ENCODE measurements around the gene COPS4.
A peak's percentile ranks its signal among the peaks of the same experiment; 100 is the strongest.
"Not testable (repeated sequence)": the region's sequence is repeated elsewhere in the genome, so short reads cannot be mapped to it uniquely, and the experiment has no call there.

COPS4 gene

DNA sequence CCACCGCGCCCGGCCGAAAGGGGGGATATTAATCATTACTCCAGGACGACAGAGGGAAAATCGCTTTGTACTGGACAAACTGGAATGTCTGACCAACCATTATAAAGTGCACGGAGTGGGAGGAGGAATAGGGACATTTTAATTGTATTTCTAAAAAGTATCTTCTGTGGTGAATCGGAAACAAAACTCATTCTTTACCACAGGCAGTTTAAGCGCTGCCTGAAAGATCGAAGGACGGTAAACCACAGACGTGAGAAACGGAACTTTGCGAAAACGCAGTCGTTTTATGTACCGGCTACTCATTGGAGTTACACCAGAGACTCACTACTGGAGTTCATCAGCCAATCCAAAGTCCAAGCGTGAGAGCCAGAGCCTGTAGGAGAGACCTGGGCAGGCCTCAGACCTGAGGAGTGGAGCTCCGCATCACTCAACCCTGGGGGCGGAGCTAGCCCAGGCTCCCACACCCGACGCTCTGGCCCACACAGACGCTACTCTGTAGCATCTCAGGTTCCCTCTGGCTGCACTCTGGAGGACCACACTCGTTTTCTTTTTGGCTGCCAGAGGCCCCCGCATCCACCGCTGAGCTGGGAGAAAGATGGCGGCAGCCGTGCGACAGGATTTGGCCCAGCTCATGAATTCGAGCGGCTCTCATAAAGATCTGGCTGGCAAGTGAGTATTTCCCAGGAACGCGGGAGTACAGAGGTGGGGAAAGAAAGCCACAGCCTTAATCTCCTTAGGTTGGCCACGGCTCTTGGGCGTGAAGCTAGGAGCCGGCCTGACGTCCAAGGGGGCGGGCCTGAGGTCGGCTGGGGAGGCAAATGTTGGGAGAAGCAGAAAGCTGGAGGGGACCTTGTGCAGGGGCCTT lies at the start of gene COPS4:
TSS of gene COPS4 (plus strand) at position 554 of the 865 bp plus-strand sequence. CDS start at position 596, 42 bp downstream.
- DNase-seq (ENCODE audit: low read depth), result peak; percentile 100

DNA sequence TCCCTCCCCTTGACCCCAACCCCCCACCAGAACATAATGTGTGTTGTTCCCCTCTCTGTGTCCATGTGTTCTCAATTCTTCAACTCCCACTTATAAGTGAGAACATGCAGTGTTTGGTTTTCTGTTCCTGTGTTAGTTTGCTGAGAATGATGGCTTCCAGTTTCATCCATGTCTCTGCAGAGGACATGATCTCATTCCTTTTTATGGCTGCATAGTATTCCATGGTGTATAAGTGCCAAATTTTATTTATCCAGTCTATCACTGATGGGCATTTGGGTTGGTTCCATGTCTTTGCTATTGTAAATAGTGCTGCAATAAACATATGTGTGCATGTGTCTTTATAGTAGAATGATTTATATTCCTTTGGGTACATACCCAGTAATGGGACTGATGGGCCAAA lies 47.5 kb upstream of the COPS4 start:
- DNase-seq (ENCODE audit: low read depth), result not testable (repeated sequence)

DNA sequence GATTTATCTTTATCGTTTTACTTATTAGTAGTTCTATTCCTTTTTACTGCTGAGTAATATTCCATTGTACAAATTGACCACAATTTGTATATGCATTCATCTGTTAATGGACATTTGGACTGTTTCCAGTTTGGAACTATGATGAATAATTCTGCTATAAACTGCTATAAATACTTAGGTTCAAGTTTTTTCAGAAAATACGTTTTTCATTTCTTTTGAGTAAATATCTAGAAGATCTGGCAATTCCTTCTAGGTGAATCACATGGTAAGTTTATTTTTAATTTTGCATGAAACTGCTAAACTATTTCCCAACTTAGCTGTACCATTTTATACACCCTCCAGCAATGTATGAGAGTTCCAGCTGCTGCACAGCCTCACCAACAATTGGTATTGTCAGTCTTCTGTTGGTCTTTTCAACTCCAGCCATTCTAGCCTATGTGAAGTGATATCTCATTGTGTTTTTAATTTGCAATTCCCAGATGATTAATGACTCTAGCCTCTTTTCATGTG lies 46.6 kb upstream of the COPS4 start:
- peak; percentile 74 for DNase-seq (ENCODE audit: low read depth)

DNA sequence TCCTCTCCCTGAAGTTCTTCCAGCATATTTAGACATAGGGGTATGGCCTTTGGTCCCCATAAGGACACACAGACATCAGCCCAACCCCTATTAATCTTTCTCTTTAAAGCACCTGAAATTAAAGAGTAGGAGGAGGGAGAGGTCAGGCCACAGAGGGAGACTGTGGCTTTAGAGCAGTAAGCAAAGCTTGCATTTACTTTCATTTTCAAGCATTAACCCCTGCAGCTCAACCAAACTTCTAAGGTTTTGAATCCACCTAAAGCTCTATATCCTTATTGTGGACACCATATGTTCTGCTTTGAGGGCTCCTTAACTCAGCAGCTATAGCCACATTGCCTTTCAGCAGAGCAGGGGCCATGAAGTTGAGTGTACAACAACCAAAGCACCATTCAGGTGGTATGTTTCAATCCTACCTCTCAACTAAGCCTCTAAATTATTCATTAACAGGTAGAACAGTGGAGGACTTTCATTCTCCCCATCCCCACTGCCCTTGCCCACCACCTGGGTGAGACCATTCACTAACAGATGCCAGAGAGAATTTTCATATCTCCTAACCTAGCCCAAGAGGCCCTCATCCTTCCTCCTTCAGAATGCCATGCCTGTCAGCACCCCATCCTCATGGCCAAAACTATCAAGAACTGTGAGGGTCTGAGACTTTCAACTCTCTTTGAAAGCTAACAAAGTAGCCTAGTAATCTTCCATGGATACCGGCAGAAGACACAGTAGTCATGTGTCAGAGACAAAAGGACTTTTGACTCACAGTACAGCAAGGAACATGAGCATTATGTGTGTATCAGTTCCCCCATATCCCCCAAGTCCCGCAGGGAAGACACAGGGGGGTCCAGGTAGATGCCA lies 45.2 kb upstream of the COPS4 start:
- no peak for DNase-seq (ENCODE audit: low read depth)

DNA sequence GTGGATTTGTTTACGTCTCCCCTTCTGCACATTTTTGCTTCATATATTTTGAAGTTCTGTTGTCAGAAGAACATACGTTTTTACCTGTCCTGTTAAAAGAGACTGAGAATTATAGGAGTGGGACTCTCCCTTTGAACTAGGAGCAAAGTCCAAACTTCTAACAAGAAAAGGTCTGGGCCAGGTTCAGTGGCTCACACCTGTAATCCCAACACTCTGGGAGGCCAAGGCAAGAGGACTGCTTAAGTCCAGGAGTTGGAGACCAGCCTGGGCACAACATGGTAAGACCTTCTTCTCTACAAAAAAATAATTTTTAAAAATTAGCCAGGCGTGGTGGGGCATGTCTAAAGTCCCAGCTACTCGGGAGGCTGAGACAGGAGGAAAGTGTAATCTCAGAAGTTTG lies 40.1 kb upstream of the COPS4 start:
- no peak for DNase-seq (ENCODE audit: low read depth)

DNA sequence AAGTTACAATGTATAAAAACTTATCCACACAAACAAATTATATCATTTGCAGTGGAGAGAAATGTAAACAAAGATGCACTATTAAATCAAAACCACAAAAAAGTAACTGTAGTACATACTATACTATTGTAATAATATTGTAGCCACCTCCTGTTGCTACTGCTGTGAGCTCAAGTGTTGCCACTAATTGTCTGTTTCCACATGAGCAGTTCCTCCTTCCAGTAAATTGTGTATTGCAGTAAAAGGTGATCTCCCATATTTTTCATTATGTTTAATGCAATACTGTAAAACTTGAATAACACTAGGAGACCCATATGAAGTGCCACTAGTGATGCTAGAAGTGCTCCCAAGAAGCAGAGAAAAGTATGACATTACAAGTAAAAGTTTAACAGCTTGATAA lies 36.1 kb upstream of the COPS4 start:
- no peak for DNase-seq (ENCODE audit: low read depth)

DNA sequence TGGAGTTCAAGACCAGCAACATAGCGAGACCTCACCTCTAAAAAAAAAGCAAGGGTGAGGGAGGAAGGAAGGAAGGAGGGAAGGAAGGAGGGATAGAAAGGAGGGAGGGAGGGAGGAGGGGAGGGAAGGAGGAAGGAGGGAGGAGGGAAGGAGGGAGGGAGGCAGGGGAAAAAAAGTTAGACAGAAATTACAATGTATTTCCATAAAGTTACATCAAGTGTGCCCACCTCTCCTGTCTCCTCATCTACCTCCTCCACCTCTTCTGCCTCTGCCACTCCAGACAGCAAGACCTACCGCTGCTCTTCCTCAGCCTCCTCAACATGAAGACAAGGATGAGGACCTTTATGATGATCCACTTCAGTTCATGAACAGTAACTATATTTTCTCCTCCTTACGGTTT lies 32.7 kb upstream of the COPS4 start:
- DNase-seq (ENCODE audit: low read depth), result no peak

DNA sequence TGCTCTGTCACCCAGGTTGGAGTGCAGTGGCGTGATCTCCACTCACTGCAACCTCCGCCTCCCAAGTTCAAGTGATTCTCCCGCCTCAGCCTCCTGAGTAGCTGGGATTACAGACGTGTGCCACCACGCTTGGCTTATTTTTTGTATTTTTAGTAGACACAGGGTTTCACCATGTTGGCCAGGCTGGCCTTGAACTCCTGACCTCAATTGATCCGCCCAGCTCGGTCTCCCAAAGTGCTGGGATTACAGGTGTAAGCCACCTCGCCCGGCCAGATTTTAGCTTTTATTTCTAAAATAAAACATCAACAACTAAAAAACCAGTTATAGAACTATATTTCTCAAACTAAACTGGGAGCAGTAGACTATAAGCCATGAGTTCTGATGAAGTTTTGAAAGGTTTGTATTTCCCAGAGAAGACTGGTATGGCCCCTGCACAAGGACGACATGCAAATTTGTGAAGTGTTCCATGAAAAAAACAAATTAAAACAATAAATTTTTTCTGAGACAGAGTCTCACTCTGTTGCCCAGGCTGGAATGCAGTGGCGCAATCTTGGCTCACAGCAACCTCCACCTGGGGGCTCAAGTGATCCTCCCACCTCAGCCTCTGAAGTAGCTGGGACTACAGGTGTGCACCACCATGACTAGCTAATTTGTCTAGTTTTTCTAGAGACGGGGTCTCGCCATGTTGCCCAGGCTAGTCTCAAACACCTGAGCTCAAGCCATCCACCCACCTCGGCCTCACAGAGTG lies 31.8 kb upstream of the COPS4 start:
- DNase-seq (ENCODE audit: low read depth), result not testable (repeated sequence)

DNA sequence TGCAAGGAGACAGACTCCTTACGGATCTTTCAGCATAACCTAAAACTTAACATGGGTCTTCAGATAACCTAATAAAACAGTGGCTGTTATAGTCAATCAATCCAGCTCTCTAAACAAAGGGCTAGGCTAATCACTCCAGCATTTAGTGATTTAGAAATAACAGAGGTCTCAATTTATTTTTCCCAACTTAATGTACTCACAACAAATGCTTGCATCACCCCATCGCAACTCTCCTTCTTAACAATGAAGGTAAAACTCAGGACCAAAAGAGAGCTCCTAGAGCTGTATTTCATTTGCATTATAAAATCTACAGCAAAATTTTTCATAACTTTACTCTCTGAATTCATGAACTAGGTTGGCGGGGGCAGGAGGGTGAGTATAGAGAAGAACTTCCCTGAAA lies 25.5 kb upstream of the COPS4 start:
- no peak for DNase-seq (ENCODE audit: low read depth)

DNA sequence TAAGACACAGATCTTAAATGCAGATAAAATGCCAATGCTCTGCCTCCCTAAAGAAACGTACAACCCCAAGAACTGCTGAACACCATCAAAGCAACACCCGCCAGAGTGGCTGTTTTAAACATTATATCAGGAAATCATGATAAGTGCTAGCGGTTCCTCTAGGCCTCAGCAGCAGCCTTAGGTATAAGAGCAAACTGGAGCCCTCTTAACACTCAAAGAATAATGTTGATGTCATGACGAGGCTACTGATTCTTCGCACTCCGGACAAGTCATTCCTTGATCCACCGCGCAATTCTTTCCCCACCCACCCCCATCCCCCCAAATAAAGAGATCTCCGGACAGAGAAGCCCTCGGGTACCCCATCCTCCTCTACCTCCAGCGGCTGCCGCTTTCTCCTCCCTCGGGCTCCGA lies 24.9 kb upstream of the COPS4 start:
- no peak for DNase-seq (ENCODE audit: low read depth)

DNA sequence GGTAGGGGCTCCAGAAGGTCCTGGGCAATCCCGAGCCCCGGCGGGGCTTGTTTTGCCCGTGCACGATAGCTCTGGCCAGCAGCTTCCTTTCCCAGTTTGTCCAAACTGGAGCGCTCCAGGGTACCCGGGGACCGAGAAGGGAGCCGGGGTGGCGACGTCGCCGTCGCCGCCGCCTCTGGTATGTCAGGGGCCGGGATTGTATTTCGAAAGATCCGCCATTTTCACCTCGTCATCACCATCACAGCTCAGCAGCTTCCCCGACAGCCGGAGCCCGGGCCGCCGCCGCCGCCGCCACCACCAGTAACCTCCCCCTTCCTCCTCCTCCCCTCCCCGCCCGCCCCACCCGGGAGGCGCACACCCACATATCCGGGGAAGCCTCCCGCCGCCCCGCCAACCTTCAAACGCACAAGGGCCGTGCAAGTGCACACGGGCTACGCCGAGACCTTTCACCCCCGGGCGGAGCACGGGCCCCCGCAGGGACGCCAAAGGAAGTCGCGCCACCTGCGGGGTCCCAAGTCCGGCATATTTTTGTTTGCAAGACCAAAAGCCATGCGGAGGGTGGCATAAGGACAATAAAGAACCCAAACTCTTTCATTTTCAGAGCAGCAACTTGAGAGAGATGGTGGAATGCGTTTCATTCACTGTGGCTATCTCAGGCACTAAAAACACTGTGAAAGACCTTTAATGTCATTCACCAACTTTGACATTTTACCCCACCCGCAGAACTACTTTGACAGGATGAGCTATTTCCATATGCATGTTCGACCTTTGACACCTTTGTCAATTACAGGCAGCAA lies 24.3 kb upstream of the COPS4 start, which contains the start of gene LIN54:
TSS of gene LIN54 (minus strand) at position 302 of the 797 bp plus-strand sequence. CDS start 25,979 bp downstream, outside the sequence.
- DNase-seq (ENCODE audit: low read depth), result peak; percentile 36

DNA sequence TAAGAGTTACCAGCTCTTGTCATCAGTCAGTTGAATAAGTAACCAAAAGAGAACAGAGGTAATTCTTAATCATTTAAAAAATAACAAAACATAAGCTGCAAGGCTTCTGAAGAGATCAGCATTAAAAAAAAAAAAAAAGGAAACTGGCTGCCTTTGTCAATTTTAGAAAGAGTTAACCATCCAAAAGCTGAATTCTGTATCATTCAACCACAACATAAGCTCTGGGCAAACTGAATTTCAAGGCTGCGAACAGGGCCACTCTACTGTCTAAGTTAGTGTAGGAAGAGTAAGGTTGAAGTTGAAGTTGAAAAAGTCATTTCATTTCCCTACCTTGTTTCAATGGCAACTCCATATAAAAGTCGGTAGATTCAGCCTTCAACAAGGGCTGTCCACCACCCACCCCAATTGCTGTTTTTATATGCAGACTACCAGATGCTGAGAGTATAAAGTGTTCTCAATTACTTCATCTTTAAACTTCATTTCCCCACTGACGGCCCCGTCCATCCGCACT lies 23.2 kb upstream of the COPS4 start:
- no peak for DNase-seq (ENCODE audit: low read depth)

DNA sequence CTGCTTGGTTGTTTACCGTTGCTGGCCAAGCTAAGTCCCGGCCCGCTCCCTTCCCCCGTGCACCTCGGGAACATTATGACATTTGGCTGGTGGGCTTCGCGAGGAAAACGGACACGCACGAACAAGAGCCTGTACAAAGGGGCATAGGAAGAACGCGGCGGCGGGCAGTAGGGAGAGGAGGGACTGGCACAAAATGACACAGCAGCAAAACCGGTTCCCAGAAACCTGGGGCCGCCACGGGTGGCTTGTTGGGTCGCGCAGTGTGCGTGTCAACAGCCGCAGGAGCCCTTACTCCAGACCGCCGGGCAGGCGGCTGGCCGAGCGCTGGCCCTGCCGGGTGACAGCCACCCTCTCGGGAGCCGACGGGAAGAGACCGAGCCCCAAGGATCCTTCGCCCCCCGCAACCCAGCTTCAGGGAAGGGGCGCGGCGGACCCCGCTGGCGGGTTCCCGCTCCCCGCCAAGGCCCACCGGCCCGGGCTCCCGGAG lies 22.7 kb upstream of the COPS4 start:
- DNase-seq (ENCODE audit: low read depth), result no peak

DNA sequence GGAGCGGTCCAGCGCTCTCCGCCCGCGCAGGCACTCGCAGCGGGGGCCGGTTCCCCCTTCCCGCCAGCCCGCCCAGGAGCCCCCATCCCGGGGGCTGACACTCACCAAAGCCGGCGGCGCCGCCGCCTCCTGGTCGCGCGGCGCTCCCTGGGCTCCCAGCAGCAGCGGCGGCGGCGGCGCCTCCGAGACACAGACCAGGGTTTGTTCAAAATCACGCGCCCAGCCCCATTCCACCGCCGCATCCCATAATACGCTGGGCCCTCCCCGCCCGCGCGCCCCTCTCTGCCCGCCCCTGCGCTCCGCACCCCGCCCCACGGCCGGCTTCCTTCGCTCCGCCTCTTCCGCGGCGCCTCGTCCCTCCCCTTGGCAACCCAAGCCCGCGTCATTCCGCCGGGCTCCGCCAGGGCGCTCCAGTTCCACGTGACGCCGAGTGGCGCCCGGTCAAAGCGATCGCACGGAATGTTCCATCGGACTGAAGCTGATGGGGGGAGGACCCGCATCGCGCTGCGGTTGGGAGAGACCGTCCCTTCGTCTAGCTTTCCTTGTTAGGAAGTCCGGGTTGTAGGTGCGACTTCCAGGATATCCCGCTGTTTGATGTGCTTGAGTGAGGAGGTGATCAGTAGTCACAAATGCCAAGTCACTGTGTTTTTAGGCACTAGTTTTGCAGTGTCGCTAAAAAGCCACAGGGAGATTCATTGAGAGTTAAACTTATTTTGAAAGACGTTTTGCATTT lies 22.1 kb upstream of the COPS4 start:
- peak; percentile 96 for DNase-seq (ENCODE audit: low read depth)

DNA sequence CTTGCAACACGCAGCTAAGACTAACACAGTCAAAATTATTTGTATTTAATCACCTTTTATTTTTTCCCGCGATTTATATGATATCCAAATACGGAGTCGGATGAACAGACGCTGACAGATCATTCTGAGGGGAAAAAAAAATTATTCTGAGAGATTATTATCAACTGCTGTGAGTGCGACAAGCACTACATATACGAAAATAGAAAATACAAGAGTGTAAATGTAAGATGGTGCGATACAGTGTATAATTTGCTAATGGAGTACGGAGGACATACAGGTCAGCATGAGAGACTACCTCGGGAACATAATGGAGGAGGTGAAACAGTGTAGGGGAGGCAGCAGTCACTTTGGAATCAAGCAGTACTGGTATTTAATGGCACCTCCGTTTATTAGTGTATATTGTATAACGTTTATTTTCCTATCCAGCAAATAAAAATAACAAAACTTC lies 21.5 kb upstream of the COPS4 start:
- no peak for DNase-seq (ENCODE audit: low read depth)

DNA sequence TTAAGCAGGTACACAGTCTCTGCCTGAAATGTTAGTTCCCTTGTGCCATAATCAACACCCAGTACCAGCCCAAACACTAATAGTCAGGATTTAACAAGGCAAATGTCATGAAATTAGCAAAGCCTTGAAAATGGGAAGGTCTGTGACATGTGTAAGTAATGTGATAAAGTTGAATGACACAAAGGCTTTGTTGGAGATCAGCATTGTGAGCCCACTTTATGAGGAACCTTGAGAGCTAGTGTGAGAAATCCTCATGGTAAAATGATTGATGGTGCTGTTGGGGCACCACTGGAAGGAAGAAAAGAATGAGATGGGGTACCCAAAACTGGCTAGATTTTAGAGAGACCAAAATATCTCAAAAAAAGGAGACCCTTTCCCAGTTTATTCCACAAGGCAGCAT lies 21.1 kb upstream of the COPS4 start:
- DNase-seq (ENCODE audit: low read depth), result no peak

DNA sequence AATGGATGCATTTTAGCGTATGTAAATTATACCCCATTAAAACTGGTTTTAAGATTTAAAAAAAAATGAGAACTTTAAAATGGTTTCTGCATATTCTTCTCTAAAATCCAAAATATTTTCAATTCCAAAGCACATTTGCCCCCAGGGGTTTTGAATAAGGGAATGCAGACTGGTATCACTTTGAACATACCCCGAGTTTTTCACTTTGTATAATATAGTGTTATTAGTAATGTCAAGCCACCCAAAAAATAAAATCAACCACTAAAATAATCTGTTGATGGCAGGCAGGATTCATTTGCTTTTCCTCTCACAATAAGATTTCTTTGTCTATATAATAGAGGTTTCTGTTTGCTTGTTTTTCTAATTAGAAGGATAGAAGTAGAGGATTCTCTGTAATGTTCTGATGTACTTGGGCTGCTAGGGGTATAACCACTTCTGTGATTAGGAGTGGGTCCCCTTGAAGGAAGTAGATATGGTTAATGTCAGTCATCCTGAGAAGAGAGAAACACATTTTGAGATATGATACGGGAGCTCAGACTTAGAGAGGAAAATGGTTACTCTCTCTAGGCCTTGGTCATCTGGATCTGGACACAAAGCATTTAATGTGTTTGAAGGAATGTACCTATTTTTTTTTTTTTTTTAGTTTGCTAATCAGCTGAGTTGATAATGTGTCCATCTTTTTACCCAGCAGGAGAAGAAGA lies 15.0 kb upstream of the COPS4 start:
- DNase-seq (ENCODE audit: low read depth), result no peak

DNA sequence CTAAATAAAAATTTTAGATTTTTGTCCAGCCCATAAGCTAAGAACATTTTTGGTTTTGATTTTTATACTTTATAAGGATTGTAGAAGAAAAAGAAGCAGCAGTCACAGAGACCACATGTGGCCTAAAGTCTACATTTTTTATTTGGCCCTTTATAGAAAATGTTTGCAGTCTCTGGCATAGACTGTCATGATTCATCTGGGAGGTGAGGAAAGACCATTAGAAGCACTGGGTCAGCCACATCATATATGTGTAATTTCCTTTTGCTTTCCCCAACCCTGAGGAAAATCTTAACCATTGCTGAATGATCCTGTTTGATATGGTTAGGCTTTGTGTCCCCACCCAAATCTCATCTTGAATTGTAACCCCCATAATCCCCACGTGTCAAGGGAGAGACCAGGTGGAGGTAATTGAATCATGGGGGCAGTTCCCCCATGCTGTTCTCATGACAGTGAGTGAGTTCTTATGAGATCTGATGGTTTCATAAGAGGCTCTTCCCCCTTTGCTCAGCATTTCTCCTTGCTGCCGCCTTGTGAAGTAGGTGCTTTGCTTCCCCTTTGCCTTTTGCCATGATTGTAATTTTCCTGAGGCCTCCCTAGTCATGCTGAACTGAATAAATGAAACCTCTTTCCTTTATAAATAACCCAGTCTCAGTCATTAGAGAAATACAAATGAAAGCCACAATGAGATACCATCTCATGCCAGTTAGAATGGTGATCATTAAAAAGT lies 12.1 kb upstream of the COPS4 start:
- no peak for DNase-seq (ENCODE audit: low read depth)

DNA sequence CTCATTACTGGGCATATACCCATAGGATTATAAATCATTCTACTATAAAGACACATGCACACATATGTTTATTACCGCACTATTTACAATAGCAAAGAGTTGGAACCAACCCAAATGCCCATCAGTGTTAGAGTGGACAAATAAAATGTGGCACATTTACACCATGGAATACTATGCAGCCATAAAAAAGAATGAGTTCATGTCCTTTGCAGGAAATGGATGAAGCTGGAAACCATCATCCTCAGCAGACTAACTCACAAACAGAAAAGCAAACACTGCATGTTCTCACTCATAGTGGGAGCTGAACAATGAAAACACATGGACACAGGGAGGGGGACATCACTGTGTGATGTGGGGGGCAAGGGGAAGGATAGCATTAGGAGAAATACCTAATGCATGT lies 11.4 kb upstream of the COPS4 start:
- not testable (repeated sequence) for DNase-seq (ENCODE audit: low read depth)
